GM03348 (cell line): ENCODE measurements around the gene DGKA.
"Not testable (repeated sequence)": the region's sequence is repeated elsewhere in the genome, so short reads cannot be mapped to it uniquely, and the experiment has no call there.

Experiments
- DNase-seq: peaks from one replicate; pipeline ENCODE4 v3.0.0; 2012; ENCODE audit warnings: low spot score

DGKA gene

DNA sequence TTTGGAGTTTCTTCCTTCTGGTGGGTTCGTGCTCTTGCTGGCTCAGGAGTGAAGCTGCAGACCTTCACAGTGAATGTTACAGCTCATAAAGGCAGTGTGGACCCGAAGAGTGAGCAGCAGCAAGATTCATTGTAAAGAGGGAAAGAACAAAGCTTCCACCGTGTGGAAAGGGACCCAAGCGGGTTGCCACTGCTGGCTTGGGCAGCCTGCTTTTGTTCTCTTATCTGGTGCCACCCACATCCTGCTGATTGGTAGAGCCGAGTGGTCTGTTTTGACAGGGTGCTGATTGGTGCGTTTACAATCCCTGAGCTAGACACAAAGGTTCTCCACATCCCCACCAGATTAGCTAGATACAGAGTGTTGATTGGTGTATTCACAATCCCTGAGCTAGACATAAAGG is 68.6 kb downstream of the DGKA start:
- not testable (repeated sequence) for DNase-seq

DNA sequence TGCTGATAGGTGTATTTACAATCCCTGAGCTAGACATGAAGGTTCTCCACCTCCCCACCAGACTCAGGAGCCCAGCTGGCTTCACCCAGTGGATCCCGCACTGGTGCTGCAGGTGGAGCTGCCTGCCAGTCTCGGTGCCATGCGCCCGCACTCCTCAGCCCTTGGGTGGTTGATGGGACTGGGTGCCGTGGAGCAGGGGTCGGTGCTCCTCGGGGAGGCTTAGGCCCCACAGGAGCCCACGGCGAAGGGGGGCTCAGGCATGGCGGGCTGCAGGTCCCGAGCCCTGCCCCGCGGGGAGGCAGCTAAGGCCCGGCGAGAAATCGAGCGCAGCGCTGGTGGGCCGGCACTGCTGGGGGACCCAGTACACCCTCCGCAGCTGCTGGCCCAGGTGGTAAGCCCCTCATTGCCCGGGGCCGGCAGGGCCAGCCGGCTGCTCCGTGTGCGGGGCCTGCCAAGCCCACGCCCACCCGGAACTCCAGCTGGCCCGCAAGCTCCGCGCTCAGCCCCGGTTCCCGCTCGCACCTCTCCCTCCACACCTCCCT is 69.1 kb downstream of the DGKA start:
- DNase-seq = not testable (repeated sequence)

- no peak for DNase-seq
Observed at GRCh38 chr12:56001487-56002100, 70.6 kb downstream of the DGKA start.

DNA sequence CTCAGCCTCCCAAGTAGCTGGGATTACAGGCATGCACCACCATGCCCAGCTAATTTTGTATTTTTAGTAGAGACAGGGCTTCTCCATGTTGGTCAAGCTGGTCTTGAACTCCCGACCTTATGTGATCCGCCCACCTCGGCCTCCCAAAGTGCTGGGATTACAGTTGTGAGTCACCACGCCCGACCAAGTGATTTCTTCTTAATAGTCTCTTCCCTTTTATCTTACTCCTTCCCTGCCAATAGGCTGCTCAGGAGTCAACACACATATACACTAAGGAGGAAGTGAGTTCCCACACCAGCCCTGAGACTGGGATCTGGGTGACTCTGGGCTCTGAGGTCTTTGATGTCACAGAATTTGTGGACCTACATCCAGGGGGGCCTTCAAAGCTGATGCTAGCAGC is 72.4 kb downstream of the DGKA start:
- not testable (repeated sequence) for DNase-seq
